Tibial nerve (tissue), 4 donors: Measurements from ENCODE around the gene CEL.

ENCODE experiments used
- EP300 ChIP-seq, 2 donors: sonication (generic); formaldehyde crosslinking; IDR thresholded peaks; one replicate each; pipeline ENCODE4 v1.6.1; 2017; ENCODE audit warnings: antibody characterized with exemption in 2 of 2, mild to moderate bottlenecking in 1 of 2
- POLR2A ChIP-seq, 2 donors: fragments of 450-650 bp; IDR thresholded peaks; one replicate each; pipeline ENCODE4 v1.6.1; 2017; ENCODE audit warnings: antibody characterized with exemption in 2 of 2, mild to moderate bottlenecking in 2 of 2, moderate library complexity in 2 of 2
- TF ChIP-seq, protein P1 (sequence below), 5 experiments: fragments of 200-600 bp in 3 of 5; fragments of 450-650 bp in 2 of 5; sonication (generic) in 3 of 5; IDR thresholded peaks; one replicate each; pipeline ENCODE4 v1.5.1; 2016 to 2019; ENCODE audit warnings: antibody characterized with exemption in 5 of 5, mild to moderate bottlenecking in 3 of 5, moderate library complexity in 2 of 5

DNA sequence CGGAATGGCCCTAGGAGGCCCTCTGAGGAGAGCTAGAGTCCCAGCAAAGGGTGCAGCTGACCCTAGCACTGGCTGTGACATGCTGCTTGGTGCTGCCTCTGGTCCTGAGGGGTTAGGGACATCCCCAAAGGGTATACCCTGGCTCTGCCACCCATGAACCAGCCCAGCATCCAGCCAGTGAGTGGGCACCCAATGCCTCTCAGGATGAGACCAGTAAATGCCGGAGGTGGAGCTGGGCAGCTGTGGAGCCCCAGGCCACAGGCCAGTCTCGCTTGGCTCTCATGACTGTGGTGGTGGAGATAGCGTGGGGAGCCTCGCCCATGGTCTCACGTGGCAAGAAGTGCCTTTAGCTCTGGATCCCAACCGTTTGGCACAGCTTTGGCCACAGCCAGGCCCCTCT, 3.7 kb upstream of the CEL start:
- TF ChIP-seq, protein P1, sequence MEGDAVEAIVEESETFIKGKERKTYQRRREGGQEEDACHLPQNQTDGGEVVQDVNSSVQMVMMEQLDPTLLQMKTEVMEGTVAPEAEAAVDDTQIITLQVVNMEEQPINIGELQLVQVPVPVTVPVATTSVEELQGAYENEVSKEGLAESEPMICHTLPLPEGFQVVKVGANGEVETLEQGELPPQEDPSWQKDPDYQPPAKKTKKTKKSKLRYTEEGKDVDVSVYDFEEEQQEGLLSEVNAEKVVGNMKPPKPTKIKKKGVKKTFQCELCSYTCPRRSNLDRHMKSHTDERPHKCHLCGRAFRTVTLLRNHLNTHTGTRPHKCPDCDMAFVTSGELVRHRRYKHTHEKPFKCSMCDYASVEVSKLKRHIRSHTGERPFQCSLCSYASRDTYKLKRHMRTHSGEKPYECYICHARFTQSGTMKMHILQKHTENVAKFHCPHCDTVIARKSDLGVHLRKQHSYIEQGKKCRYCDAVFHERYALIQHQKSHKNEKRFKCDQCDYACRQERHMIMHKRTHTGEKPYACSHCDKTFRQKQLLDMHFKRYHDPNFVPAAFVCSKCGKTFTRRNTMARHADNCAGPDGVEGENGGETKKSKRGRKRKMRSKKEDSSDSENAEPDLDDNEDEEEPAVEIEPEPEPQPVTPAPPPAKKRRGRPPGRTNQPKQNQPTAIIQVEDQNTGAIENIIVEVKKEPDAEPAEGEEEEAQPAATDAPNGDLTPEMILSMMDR (IDR thresholded peaks at IDR 0.05), result no peak
- no peak for TF ChIP-seq POLR2A (IDR thresholded peaks at IDR 0.05)
- TF ChIP-seq EP300 (IDR thresholded peaks at IDR 0.05), result no peak
